Fibroblast of lung (primary cell): ENCODE results near the gene CNNM2. TPM values are rescaled to one million over a fixed set of nuclear protein-coding genes. Genes with fewer than 3 reads are reported as not detected.
"Not testable (repeated sequence)": the region's sequence is repeated elsewhere in the genome, so short reads cannot be mapped to it uniquely, and the experiment has no call there.

Source experiments
- DNase-seq, 2 donors: peaks; one replicate each; pipeline versions ENCODE4 v3.0.0 to v3.0.0-alpha.2; 2010; ENCODE audit warnings: low read depth in 2 of 2
- H2AFZ ChIP-seq: 2 replicates; pipeline ENCODE4 v1.5.1; 2012; ENCODE audit warnings: low read length, control low read depth, inconsistent platforms
- H3K27ac ChIP-seq: 2 replicates; pipeline ENCODE4 v1.5.1; 2011; ENCODE audit warnings: low read length, control low read depth; ENCODE audit not compliant: insufficient read depth
- H3K27me3 ChIP-seq: 2 replicates; pipeline ENCODE4 v1.5.1; 2011; ENCODE audit warnings: mild to moderate bottlenecking, low read length; ENCODE audit not compliant: control insufficient read depth, insufficient read depth
- H3K36me3 ChIP-seq: 2 replicates; pipeline ENCODE4 v1.5.1; 2011; ENCODE audit warnings: low read length; ENCODE audit not compliant: control insufficient read depth, insufficient read depth
- H3K4me1 ChIP-seq: 2 replicates; pipeline ENCODE4 v1.5.1; 2011; ENCODE audit warnings: low read length; ENCODE audit not compliant: control insufficient read depth, insufficient read depth; ENCODE audit errors: extremely low read depth
- H3K4me2 ChIP-seq: 2 replicates; pipeline ENCODE4 v1.5.1; 2011; ENCODE audit warnings: low read length, control low read depth; ENCODE audit not compliant: insufficient read depth; ENCODE audit errors: extremely low read depth
- H3K4me3 ChIP-seq, 4 experiments: fragments of 200-600 bp in 1 of 4; sonication (generic) in 1 of 4; replicated peaks in 1 of 4; 2 replicates each; pipeline ENCODE4 v1.5.1; 2011 to 2016; ENCODE audit warnings: low read length in 4 of 4, low read depth in 3 of 4, mild to moderate bottlenecking in 3 of 4, control low read depth in 2 of 4, inconsistent platforms in 1 of 4, mixed read lengths in 1 of 4; ENCODE audit not compliant: insufficient read depth in 1 of 4; ENCODE audit errors: control extremely low read depth in 1 of 4
- H3K79me2 ChIP-seq: 2 replicates; pipeline ENCODE4 v1.5.1; 2012; ENCODE audit warnings: mild to moderate bottlenecking, low read length, inconsistent platforms; ENCODE audit not compliant: control insufficient read depth, insufficient read depth
- H3K9ac ChIP-seq: 2 replicates; pipeline ENCODE4 v1.5.1; 2011; ENCODE audit warnings: mild to moderate bottlenecking, low read length, control low read depth; ENCODE audit not compliant: insufficient read depth
- H3K9me3 ChIP-seq: 2 replicates; pipeline ENCODE4 v1.5.1; 2012; ENCODE audit warnings: low read depth, low read length; ENCODE audit not compliant: control insufficient read depth, insufficient read depth
- H4K20me1 ChIP-seq: 2 replicates; pipeline ENCODE4 v1.5.1; 2011; ENCODE audit warnings: low read length; ENCODE audit not compliant: control insufficient read depth, insufficient read depth; ENCODE audit errors: extremely low read depth
- CTCF ChIP-seq, 2 donors: IDR thresholded peaks in 1 of 2; conservative IDR thresholded peaks in 1 of 2; 1 replicate in 1 of 2; 2 replicates in 1 of 2; pipeline ENCODE4 v1.5.1; 2011 to 2012; ENCODE audit warnings: low read length in 2 of 2, control low read depth in 1 of 2, inconsistent platforms in 1 of 2, low read depth in 1 of 2, mild to moderate bottlenecking in 1 of 2
- EZH2 ChIP-seq: IDR thresholded peaks from 2 replicates; pipeline ENCODE4 v1.5.1; 2012; ENCODE audit warnings: low read length, control low read depth, mild to moderate bottlenecking; ENCODE audit errors: missing control alignments
- polyA plus RNA-seq, 2 donors: library from polyadenylated mRNA; depleted of rRNA in 1 of 2; stranded (reverse) in 1 of 2; unstranded in 1 of 2; fragments of >200 nt; gene quantifications; 2 replicates each; pipeline ENCODE4 v1.2.1, GENCODE V29; 2011 to 2012; ENCODE audit warnings: missing spikeins in 1 of 2
- total RNA-seq: library from RNA; depleted of rRNA; stranded (reverse); fragments of >200 nt; gene quantifications from 2 replicates; pipeline ENCODE4 v1.2.1, GENCODE V29; 2014

CNNM2 gene
- total and polyA plus RNA-seq, 2 donors (not counting 1 experiment from before 2014, with no cell fraction given), result 3.4 to 6.1 TPM

- Histone ChIP-seq H3K4me2 (no peak overlapping the region), H3K27ac (no peak overlapping the region), H3K9me3 (no peaks in the 10 kb centered on the region), H3K4me1 (no peaks in the 10 kb centered on the region), H2AFZ (no peak overlapping the region), H3K79me2 (no peaks in the 10 kb centered on the region), H4K20me1 (no peaks in the 10 kb centered on the region), H3K36me3 (no peaks in the 10 kb centered on the region), H3K27me3 (no peaks in the 10 kb centered on the region), H3K4me3 (no peak overlapping the region), H3K9ac (no peak overlapping the region)
- DNase-seq, result no peak
- no peak for TF ChIP-seq CTCF (conservative IDR thresholded peaks at IDR 0.05 in 1 of 2, IDR thresholded peaks at IDR 0.05 in 1 of 2; ENCODE audit: low read depth in 1 of 2, low read length in 2 of 2)
- no peak for TF ChIP-seq EZH2
Measured at GRCh38 chr10:103064956-103065355, 146.9 kb downstream of the CNNM2 start.

DNA sequence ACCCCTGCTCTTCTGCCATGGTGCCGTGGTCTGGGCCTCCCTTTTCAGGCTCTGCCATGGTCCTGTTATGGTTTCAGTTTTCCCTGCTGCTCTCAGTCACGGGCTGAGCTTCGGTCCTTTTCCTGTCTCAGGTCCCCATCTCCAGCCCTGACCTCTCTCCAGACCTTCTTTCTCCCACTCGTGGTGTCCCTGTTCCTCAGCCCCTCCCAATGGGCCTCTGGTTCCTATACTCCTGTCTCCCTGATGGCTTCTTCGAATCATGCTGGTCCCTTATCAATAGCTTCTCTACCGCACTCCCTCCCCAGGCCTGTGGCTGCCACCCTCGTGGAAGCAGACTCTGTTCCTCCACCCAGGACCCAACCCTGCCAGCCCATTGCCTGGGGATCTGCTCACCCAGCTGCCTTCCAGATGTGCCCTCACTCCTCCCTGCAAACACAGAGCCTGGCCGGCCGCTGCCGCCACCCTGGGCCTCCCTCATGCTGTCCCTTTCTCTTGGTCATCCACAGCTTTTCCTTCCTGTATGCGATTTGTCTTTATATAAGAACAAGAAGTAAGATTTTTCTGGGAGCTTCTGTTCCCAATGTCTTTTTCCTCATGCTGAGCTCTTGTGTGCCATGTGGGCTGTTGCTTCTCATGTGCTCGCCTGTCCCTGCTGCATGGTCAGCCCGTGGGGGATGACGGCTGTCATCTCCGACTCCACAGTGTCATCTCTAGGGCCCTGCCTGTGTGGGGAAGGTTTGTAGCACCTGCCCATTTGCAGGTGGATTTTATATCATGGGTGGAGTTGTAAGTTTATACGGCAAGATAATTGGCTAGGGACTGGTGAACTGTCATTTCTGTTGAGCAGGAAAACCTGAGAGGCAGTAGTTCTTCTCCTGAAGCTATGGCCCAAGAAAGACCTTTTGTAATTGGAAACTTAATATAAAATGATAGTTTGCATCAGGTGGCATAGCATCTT is 148.3 kb downstream of the CNNM2 start:
- Histone ChIP-seq H3K79me2 (no peaks in the 10 kb centered on the region), H3K4me2 (no peak overlapping the region), H3K4me1 (no peaks in the 10 kb centered on the region), H2AFZ (no peak overlapping the region), H3K27me3 (no peaks in the 10 kb centered on the region), H3K9me3 (no peaks in the 10 kb centered on the region), H3K36me3 (no peaks in the 10 kb centered on the region), H3K9ac (no peak overlapping the region), H3K4me3 (no peak overlapping the region), H3K27ac (no peak overlapping the region), H4K20me1 (no peaks in the 10 kb centered on the region)
- no peak for DNase-seq
- no peak for TF ChIP-seq EZH2
- no peak for TF ChIP-seq CTCF (conservative IDR thresholded peaks at IDR 0.05 in 1 of 2, IDR thresholded peaks at IDR 0.05 in 1 of 2; ENCODE audit: low read depth in 1 of 2, low read length in 2 of 2)

DNA sequence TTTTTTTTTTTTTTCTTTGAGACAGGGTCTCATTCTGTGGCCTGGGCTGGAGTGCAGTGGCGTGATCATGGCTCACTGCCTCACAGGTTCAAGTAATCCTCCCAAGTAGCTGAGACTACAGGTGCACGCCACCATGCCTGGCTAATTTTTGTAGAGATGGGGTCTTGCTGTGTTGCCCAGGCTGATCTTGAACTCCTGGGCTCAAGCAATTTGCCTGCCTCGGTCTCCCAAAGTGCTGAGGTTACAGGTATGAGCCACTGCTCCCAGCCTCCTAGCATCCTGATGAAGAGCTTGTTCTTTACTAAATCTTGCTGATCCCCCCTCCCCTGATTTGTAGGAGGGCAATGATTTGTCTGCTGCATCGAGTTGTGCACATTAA is 149.0 kb downstream of the CNNM2 start:
- not testable (repeated sequence) for H3K27ac ChIP-seq, H3K4me2 ChIP-seq, H3K79me2 ChIP-seq, H3K4me1 ChIP-seq, H4K20me1 ChIP-seq, DNase-seq, H3K27me3 ChIP-seq, H3K9ac ChIP-seq, H2AFZ ChIP-seq, H3K9me3 ChIP-seq, H3K36me3 ChIP-seq, H3K4me3 ChIP-seq
